ENCODE measurements around the gene GHR. TPM values are rescaled to one million over a fixed set of nuclear protein-coding genes. Genes with fewer than 3 reads are reported as not detected.

Gene GHR
- total RNA-seq, 4 donors from 2014 or later, result 2.0 to 6.0 (median 3.8) TPM

DNA sequence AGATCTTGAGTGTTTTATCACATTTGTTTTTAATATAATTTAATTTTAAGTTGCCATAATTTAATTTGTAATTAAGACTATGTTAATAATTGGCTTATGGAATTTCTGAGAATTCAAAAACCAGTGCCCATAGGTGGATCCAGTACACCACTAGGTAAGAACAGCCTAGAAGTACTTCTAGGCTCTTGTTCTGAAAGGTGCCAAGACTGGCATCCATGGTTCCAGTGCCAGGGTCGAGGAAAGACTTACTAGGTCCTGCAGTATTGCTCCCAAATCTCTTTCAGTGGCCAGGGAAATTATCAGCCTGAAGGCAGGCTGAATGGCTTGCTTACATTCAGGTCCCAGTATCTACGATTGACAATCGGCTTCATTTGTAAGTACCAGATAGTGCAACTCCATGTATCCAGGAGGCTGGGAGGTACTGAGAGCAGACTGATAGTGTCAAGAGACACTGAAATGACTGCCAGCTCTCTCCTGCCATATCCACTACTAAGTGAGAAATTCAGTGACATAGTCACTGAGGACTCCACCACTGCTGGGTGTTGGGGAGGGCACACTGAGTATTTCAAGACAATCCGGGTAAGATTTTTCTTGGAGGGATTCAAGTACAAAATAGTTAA is 174.2 kb downstream of the GHR start:
- Histone ChIP-seq H3K36me3 (no peaks in the 10 kb centered on the region), H3K4me1 (peaks cover 0 to 36% (median 14%) of the 10 kb centered on the region in 3 donors), H3K27me3 (no peaks in the 10 kb centered on the region), H3K4me3 (no peak overlapping the region), H3K27ac (no peak overlapping the region), H3K9me3 (no peaks in the 10 kb centered on the region)
- TF ChIP-seq CTCF (IDR thresholded peaks at IDR 0.05), result no peak
- TF ChIP-seq POLR2A (IDR thresholded peaks at IDR 0.05), result no peak
- DNase-seq, result no peak
- WGBS, 2 donors, result 61 to 64% methylated on average over 3 to 4 of the region's 4 CpGs
- intact Hi-C loops (cut with DNase I), result no loop called here

- no peaks in the 10 kb centered on the region for H3K27me3 ChIP-seq
- no peak for DNase-seq
- no peak for TF ChIP-seq CTCF (IDR thresholded peaks at IDR 0.05)
- no peak for TF ChIP-seq POLR2A (IDR thresholded peaks at IDR 0.05)
- no peak overlapping the region for H3K27ac ChIP-seq
- intact Hi-C loops (cut with DNase I), result no loop called here
- H3K9me3 ChIP-seq, result no peaks in the 10 kb centered on the region
- peaks cover 0 to 41% (median 14%) of the 10 kb centered on the region in 3 donors for H3K4me1 ChIP-seq
- H3K4me3 ChIP-seq, result no peak overlapping the region
- no peaks in the 10 kb centered on the region for H3K36me3 ChIP-seq
Measured at GRCh38 chr5:42598311-42598710, 175.1 kb downstream of the GHR start.

GRCh38 chr5:42599106-42599505 is 175.9 kb downstream of the GHR start:
- intact Hi-C loops (cut with DNase I), result no loop called here
- TF ChIP-seq CTCF (IDR thresholded peaks at IDR 0.05), result no peak
- no peak for TF ChIP-seq POLR2A (IDR thresholded peaks at IDR 0.05)
- no peak overlapping the region for H3K27ac ChIP-seq
- 81 to 85% methylated on average over 3 of the region's 3 CpGs for WGBS, 2 donors
- no peaks in the 10 kb centered on the region for H3K9me3 ChIP-seq
- H3K27me3 ChIP-seq, result no peaks in the 10 kb centered on the region
- peaks cover 0 to 49% (median 14%) of the 10 kb centered on the region in 3 donors for H3K4me1 ChIP-seq
- H3K36me3 ChIP-seq, result no peaks in the 10 kb centered on the region
- no peak overlapping the region for H3K4me3 ChIP-seq
- DNase-seq, result no peak

DNA sequence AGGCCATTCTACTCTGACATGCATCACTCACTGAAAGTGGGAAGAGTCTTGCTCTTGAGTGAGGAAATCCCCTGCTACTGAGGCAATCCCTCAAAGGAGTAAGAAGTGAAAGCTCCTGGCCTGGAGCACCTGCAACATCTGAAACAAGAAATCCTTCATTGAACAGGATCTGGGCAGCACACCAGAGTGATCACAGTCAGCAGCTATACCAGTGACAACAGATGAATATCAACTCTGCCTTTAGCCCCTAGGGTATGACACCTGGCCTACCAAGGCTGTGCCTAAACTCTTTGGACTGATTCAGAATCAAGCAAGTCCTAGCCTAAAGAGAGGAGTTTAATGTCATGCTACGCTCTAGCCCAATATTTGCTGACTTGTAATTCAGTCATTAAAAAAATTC is 177.2 kb downstream of the GHR start:
- Histone ChIP-seq H3K27me3 (no peaks in the 10 kb centered on the region), H3K36me3 (no peaks in the 10 kb centered on the region), H3K9me3 (no peaks in the 10 kb centered on the region), H3K27ac (no peak overlapping the region), H3K4me1 (peaks cover 0 to 62% (median 14%) of the 10 kb centered on the region in 3 donors), H3K4me3 (no peak overlapping the region)
- TF ChIP-seq POLR2A (IDR thresholded peaks at IDR 0.05) (no peak), CTCF (IDR thresholded peaks at IDR 0.05) (no peak)
- intact Hi-C loops (cut with DNase I), result no loop called here
- 56 to 60% methylated on average over 1 of the region's 1 CpG for WGBS, 2 donors
- DNase-seq, result no peak

DNA sequence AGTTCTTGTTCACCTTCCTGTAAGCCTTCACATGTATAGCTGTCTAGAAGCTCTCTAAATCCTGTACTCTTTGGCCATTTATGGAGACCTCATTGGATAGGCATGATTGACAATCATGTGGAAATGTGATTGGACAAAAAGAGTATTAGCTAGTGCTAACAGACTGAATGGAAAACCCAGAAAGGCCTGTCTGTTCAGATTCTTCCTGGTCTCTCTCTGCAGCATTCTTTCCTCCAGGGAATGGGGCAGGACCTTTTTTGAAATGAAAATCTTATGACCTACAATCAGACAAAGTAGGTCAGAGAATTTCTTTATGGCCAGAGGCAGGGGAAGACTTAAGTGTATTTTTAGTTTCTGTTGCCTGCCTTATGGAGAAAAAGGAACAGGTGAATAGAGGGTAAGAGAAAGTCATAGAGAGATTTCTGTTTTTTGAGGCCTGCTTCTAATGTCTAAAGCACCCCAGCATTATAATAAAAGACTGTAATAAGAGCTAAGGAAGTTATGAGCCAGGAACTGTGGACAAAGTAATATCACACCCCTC is 181.0 kb downstream of the GHR start:
- peaks cover 0 to 39% (median 4%) of the 10 kb centered on the region in 3 donors for H3K4me1 ChIP-seq
- H3K4me3 ChIP-seq, result no peak overlapping the region
- no peaks in the 10 kb centered on the region for H3K27me3 ChIP-seq
- H3K27ac ChIP-seq, result no peak overlapping the region
- no peaks in the 10 kb centered on the region for H3K9me3 ChIP-seq
- DNase-seq, result no peak
- TF ChIP-seq CTCF (IDR thresholded peaks at IDR 0.05) (no peak), POLR2A (IDR thresholded peaks at IDR 0.05) (no peak)
- no peaks in the 10 kb centered on the region for H3K36me3 ChIP-seq
- intact Hi-C loops (cut with DNase I), result no loop called here
